GM21528 (cell line): ENCODE data around the gene KIF5B.
"Not testable (repeated sequence)": the region's sequence is repeated elsewhere in the genome, so short reads cannot be mapped to it uniquely, and the experiment has no call there.

ENCODE experiments used
- ATAC-seq: cut with Tn5 transposase; IDR thresholded peaks from one replicate; pipeline ENCODE4 v1.9.1; 2021; ENCODE audit warnings: mild to moderate bottlenecking, moderate library complexity; ENCODE audit not compliant: unreplicated experiment, low FRiP score

KIF5B gene

DNA sequence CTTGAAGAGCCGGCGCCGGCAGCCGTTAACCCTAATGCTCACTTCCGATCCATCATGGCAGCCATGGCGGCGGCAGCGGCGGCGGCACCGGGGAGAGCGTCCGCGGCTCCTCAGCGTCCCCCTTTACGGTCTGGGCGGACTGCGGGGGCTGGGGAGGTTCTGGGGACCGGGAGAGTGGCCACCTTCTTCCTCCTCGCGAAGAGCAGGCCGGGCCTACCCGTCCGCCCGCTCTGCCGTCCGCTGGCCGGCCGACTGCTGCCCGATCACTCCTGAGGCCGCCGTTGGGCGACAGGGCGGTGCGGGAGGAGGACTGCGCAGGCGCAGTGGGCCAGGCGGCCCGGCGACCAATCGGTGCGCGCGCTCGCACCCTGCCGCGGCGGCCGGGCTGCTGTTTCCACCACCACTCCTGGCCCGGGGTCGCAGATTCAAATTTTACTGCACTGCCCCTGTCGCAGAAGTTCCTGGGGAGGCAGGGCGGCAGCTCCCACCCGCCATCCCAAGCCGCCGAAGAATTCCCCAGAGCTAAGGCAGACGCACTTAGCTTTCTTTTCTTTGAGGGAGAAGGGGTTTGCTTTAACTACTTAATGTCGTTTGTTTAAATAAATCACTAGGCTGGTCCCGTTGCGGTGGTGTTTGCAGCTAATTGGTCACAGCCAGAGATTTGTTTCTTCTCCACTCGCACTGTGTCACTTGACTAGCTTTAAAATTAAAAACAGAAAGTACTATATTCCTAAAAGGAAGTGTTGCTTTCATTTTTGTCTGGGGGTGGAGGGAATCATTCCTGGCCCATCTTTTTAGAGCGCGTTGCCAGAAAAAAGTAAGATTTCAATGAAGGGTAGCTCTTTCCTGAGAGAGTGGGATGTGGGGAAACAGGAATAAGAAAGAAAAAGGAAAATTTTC, at the start of gene KIF5B:
KIF5B (minus strand) TSS at position 290 of the 900 bp plus-strand sequence. CDS start 452 bp downstream, outside the sequence.
- ATAC-seq, result peak; percentile 87

DNA sequence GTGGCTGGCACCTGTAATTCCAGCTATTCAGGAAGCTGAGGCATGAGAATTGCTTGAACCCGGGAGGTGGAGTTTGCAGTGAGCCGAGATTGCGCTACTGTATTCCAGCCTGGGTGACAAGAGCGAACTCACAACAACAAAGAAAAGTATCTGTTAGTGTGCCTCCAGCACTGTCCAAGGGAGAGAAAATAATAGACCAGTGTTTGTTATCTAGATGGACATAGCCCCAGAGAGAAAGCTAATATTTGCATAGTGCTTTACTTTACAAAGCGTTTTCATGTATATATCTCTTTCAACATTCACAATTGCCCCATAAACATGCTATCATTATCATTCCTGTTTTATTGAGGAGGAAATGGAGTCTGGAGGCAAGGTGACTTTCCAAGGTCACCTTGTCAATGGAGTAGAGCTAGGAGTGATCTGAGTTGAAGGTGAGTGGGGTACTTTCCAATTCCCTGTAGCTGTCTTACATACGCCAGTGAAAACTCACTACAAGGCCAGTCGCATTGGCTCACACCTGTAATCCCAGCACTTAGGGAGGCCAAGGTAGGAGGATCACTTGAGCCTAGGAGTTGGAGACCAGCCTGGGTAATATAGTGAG, 49.7 kb upstream of the KIF5B start:
- no peak for ATAC-seq

DNA sequence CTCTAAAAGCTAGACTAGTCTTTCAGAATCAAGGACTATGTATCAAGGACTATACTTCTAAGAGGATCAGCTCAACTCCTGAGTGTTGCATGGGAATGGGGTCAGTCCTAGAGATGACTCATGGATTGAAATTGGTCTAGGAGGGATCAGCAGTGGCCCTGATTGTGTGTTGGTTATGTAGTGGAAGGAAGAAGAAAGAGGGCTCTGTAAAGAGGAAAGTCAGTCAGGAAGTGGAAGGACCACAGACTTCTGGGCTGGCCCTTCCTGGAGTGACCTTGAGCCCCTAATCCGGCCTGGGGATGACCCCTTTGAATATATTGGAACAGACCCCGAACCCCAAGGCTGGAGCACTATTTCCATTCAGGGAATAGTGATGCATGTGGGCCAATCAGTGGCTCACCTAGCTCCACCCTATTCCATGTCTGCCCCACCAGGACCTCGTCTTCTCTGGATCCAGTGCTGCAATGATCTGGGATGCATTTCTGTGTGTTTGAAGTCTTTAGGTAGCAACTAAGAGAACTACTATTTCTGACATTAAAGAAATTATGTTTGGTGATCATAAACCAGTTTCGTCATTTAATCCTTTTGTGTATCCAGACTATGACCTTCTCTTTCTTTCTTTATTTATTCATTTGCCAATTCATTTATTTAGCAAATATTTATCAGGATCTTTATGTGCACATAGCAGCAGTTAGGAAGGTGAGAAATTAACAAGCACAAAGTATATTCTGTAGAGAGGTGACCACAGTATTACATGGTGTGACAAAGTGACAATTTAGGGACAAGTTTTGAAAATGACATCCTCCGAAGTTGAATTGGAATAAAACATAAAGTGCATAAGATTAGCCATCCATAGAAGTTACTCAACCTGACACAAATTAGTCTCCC, 48.6 kb upstream of the KIF5B start:
- no peak for ATAC-seq

DNA sequence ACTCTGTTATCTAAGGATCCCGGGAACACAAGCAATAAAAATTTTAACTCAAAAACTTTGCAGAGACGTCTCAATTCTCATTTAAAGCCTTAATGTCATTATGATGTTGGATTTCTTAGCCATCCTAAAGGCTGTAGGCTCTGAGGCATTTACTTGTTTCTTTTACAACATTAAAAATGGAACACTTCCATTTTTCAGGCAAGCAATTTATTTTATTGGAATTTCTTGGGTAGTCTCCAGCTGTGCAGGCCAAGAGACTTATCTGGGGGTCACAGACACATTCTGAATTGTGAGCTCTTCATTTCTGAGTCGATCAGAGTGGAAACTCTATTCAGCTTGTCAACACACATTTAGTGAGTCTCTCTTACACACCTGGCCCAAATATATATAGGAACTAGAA, 48.0 kb upstream of the KIF5B start:
- ATAC-seq, result no peak

DNA sequence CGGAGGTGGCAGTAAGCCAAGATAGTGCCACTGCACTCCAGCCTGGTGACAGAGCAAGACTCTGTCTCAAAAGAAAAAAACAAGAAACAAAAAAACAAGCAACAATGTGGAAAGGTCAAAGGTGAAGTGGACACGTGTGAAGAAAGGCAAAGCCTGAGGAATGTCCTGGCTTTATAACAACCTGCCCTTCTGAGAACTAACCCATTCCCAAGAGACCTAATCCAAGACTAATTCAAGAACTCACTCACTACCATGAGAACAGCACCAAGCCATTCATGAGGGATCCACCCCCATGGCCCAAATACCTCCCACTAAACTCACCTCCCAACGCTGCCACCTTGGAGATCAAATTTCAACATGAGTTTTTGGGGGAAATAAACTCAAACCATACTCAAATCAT, 47.5 kb upstream of the KIF5B start:
- ATAC-seq, result no peak

DNA sequence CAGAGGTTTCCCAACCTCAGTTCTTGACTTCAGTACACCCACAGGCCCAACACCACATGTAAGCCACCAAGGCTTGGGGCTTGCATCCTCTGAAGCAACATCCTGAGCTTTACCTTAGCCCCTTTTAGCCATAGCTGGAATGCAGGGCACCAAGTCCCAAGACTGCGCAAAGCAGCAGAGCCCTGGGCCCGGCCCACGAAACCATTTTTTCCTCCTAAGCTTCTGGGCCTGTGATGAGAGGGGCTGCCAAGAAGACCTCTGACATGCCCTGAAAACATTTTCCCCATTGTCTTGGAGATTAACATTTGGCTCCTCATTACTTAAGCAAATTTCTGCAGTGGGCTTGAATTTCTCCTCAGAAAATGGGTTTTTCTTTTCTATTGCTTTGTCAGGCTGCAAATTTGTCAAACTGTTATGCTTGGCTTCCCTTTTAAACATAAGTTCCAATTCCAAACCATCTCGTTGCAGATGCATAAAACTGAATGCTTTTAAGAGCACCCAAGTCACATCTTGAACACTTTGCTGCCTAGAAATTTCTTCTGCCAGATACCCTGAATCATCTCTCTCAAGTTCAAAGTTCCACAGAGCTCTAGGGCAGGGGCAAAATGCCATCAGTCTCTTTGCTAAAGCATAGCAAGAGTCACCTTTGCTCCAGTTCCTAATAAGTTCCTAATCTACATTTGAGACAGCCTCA, 42.5 kb upstream of the KIF5B start:
- ATAC-seq, result not testable (repeated sequence)

DNA sequence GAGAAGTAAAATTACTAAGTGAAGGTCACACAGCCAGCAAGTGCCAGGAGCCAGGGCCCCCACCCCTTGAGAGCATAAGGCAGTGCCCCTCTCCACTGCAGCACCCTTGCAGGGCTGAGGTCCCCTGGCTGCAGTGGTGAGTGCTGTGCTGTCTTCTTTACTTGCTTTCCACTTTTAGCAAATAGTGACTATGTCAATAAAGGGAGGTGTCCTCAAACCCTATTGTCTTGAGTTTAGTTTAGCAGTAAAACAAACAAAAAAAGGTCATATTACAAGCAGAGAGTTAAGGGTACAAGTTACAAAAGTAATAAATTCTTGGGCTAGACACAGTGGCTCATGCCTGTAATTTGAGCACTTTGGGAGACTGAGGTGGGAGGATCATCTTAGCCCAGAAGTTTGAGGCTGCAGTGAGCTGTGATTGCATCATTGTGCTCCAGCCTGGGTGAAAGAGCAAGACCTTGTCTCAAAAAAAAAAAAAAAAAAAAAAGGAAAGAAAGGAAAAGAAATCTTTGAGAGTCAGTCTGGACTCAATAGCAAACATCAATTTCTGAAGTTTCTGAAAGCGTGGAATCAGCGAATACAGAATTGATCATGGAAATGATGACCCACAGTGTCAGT, 39.0 kb upstream of the KIF5B start:
- no peak for ATAC-seq

DNA sequence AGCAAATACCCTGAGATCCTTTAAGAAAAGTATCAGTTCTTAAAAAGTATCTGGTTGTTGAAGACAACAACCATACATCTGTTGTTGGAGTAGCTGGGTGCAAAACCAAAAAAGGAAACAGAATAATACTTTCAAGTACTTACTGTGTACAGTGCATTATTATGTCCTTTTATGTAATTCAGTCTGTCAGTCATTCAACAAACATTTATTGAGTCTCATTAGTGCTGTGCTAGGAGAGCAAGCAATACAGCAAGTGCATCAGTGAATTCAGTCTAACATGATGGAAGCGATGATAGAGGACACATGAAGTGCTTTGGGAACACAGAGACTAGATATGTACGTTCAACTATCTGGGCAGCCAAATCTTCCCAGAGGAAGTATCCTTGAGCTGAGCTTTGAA, 37.4 kb upstream of the KIF5B start:
- ATAC-seq, result no peak

DNA sequence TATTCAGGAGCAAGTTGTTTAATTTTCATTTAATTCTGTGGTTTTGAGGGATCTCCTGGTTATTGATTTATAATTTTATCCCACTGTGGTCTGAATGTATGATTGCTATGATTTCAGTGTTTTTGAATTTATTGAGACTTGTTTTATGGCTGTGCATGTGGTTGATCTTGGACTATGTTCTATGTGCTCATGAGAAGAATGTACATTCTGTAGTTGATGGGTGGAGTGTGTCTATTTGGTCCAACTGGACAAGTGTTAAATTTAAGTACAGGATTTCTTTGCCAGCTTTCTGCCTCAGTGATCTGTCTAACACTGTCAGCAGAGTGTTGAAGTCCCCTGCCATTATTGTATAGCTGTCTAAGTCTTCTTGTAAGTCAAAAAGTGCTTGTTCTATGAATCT, 34.8 kb upstream of the KIF5B start:
- no peak for ATAC-seq

DNA sequence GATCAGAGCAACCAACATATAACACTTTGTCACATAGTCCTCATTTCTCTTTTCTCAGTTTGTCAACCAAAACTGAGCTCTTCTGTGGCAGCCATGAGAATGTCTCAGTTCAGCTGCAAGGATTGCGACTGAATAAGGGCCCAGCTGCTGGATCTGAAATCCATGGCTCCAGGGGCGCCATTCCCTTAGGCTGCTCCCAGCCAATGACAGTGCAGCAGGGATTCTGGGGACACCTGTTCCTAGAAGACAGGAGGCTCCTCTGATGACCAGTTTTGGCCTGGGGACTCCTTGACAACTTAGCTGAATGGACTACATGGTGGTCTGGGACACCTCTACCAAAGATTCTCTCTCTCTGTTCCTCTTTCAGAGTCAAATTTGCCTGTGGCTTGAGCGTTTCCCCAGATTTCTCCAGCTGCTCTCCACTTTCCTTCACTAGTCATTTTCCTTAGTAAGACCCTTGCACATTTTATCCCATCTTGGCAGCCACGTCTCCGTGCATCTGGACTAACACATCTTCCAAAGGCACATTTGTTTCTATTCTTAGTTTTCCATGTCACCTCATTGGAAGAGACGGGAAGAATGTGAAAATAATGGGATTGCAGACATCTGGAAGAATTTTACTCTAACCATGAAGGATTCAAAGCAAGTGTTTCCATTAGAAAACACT, 28.1 kb upstream of the KIF5B start:
- no peak for ATAC-seq

DNA sequence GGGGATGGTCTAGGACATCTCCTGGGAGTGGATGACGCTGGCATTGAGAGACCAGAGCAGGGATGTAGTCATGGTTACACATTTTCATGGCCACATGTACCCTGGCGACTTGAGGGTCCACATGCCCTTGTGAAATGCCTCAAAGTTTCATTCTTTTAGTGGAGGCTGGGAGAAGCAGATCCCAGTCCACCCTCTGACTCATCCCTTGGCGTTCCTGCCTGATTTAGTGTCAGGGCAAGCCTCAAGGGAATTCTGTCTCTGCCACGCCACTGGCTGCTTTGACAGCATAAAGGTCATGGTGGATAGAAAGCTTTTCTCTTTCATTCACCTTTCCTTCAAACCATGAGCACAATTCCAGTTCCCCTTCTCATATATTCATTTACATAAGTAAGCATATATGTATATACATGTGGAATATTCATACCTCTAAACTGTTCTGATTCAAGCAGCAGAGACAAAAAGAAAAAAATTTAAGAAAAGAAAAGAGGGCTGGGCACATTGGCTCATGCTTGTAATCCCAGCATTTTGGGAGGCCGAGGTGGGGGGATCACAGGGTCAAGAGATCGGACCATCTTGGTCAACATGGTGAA, 21.8 kb upstream of the KIF5B start:
- no peak for ATAC-seq

DNA sequence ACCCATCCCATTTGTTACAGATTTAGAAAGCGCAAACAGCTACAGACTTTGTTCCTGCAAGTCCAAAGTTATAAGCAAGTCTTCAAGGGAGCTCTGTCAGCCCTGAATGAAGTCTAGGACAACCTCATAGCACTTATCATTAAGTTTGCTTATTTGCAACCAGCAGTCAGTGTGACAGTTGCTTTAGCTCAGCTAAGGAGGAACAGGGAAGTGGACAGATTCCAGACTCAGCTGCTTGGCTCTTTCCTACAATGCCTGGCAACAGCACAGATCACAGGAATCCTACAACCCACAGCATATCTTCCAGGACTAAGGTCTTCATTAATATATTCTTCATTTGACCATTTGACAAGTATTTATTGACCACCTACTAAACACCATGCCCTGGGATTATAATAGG, 17.4 kb upstream of the KIF5B start:
- no peak for ATAC-seq

DNA sequence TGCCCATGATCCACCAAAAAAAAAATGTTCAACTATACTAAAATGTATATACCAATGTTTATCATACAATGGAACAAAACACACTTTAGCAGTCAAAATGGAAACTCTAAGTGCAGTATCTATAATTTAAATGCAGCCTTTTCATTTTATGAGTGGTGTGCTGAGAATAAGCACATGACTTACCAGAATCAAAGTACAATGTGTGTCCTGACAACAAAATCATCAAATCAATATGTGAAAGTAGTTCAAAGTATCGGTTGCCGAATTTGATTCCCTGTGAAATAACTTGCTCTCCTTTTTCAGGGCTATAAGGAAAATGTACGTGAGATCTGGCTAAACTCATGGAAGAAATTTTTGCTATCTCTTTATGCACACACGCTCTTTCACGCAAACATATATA, 16.9 kb upstream of the KIF5B start:
- ATAC-seq, result no peak

DNA sequence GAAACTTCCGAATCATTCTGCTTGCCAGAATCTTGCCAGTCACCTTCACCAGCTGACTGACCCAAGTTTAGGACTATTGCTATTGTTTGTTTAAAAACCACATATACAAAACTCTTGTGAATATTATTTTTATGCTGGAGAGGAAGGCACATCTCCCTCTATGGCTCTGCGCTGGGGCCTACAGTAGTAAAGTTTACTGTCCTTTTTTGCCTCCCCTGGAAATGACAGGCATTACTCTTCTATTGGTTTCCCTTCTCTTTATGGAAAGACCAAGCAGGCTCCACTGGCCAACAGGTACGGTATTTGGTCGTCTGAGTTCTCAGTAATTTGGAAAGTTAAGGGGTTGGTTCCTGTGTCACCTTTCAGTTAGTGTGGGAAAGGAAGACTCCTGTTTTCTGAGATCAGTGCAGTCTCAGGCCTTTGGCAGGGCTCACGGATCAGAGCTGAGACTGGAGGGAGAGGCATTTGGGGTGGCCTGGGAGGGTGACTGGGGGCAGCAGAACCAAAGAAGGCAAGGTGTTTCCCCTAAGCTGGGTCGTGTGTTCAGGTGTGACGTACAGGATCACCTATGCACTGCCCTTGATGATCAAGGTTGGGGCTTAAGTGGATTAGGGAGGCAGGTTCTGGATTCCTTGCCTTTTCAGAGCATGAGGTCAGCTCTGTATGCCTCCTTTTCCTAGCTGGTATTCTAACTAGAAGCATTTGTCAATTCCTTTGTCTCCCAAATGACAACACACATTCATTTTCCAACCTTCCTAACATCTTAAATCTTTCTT, 16.0 kb upstream of the KIF5B start:
- ATAC-seq, result no peak

DNA sequence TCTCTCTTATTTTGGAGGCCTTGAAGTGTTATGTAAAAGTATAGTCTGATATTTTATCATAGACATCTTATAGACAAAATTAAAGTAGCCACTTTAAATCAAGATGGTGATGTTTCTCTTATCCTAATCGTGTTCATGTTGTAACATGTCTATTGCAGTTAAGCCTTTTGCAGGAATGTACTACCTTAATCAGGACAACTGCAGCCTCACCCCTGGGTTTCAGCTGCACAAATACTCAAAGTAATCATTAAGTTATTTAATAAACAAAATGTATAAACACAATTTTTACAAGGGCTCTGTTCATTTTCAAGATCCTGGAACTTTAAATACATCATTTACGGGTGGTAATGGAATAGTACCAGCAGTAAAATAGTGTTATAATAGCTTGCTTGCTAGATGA, 14.4 kb upstream of the KIF5B start:
- ATAC-seq, result no peak

DNA sequence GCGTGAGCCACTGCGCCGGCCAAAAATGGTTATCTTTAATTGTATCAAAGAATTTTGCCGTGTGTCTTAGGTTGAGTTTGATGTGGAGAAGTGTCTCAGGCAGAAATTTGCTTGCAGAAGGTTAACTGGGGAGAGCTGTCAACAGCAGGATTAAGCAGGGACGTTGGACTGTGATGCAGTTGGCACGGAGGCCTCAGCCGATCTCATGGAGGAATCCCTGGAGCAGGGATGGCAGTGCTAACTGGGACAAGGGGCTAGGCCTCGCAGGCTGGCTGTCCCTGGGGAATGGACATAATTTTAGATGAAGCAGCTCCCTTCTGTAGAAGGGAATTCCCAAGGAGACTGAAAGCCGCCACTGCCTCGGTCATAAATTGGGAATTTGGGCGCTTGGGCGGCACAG, 12.3 kb upstream of the KIF5B start:
- ATAC-seq, result no peak

DNA sequence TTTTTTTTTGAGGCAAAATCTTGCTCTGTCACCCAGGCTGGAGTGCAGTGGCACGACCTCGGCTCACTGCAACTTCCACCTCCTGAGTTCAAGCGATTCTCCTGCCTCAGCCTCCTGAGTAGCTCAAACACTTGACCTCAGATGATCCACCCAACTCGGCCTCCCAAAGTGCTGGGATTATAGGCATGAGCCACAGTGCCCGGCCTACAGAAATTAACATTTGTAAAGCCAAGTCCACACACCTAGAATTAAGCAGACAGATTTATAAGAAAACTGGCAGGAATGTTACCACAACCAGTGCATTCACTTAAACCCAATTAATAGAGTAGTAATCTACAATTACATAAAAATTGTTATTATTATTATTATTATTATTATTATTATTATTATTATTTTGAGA, 11.7 kb upstream of the KIF5B start:
- not testable (repeated sequence) for ATAC-seq

DNA sequence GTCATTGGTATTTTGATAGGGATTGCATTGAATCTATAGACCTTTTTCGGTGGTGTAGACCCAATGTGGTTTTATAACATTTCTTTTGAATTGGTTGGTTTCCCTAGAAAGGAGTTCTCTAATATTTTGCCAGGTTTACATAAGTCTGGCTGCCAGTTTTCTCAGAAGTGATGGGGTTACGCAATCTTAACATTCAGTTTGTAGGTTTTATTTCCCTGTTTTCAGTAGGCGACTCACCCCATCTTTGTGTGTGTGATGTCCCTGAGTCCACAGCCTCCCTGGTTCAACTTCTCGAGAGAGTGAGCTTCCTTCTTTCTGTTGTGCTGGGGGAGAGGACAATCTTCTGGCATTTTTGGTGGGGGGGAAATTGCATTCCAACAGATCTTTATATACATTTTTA, 9.6 kb upstream of the KIF5B start:
- no peak for ATAC-seq
